OCI-LY1 (cell line): ENCODE results near the gene ZNF609.

Experiments
- H2AFZ ChIP-seq: fragments of 200-600 bp; sonication (generic), shearing (Covaris generic); 2 replicates; pipeline ENCODE4 v1.6.0; 2014; ENCODE audit warnings: antibody characterized with exemption, mild to moderate bottlenecking, low read length
- H3F3A ChIP-seq: fragments of 200-600 bp; sonication (generic), shearing (Covaris generic); 2 replicates; pipeline ENCODE4 v1.6.0; 2014; ENCODE audit warnings: mild to moderate bottlenecking, antibody characterized with exemption, low read length, moderate library complexity; ENCODE audit not compliant: insufficient read depth
- H3K27ac ChIP-seq: fragments of 200-600 bp; sonication (generic); 2 replicates; pipeline ENCODE4 v1.5.1; 2014; ENCODE audit warnings: low read length, mixed run types, mild to moderate bottlenecking, low read depth; ENCODE audit not compliant: poor library complexity, severe bottlenecking
- H3K27me3 ChIP-seq: fragments of 200-600 bp; sonication (generic); 2 replicates; pipeline ENCODE4 v1.6.0; 2014; ENCODE audit warnings: antibody characterized with exemption, mild to moderate bottlenecking, low read length, moderate library complexity; ENCODE audit not compliant: insufficient read depth
- H3K36me3 ChIP-seq: fragments of 200-600 bp; sonication (generic); 2 replicates; pipeline ENCODE4 v1.6.1; 2014; ENCODE audit warnings: mild to moderate bottlenecking, antibody characterized with exemption, low read length, moderate library complexity, mixed read lengths; ENCODE audit not compliant: insufficient read depth
- H3K4me1 ChIP-seq: fragments of 200-600 bp; sonication (generic); 2 replicates; pipeline ENCODE4 v1.5.1; 2014; ENCODE audit warnings: mild to moderate bottlenecking, low read length, moderate library complexity; ENCODE audit not compliant: insufficient read depth, severe bottlenecking
- H3K4me2 ChIP-seq: fragments of 200-600 bp; sonication (generic), shearing (Covaris generic); 2 replicates; pipeline ENCODE4 v1.6.1; 2014; ENCODE audit warnings: low read length
- H3K4me3 ChIP-seq: fragments of 200-600 bp; sonication (generic); 2 replicates; pipeline ENCODE4 v1.5.1; 2014; ENCODE audit warnings: low read length, low read depth, mild to moderate bottlenecking, mixed read lengths; ENCODE audit not compliant: poor library complexity, severe bottlenecking
- H3K79me2 ChIP-seq: fragments of 200-600 bp; shearing (Covaris generic); 2 replicates; pipeline ENCODE4 v1.6.1; 2016; ENCODE audit warnings: mixed run types, low read length, mixed read lengths; ENCODE audit not compliant: insufficient read depth
- H3K9ac ChIP-seq: fragments of 200-600 bp; sonication (generic), shearing (Covaris generic); 2 replicates; pipeline ENCODE4 v1.6.1; 2014; ENCODE audit warnings: mild to moderate bottlenecking, low read length, mixed read lengths
- H3K9me2 ChIP-seq: fragments of 200-600 bp; sonication (generic), shearing (Covaris generic); 2 replicates; pipeline ENCODE4 v1.6.1; 2014; ENCODE audit warnings: low read depth, mild to moderate bottlenecking, low read length, mixed read lengths
- H3K9me3 ChIP-seq: fragments of 200-600 bp; shearing (Covaris generic); 2 replicates; pipeline ENCODE4 v1.6.1; 2014; ENCODE audit warnings: low read length, mixed read lengths
- H4K20me1 ChIP-seq: fragments of 200-600 bp; sonication (generic), shearing (Covaris generic); 2 replicates; pipeline ENCODE4 v1.6.0; 2016; ENCODE audit warnings: mild to moderate bottlenecking, low read length; ENCODE audit not compliant: insufficient read depth
- EZH2 ChIP-seq: fragments of 200-600 bp; sonication (generic), shearing (Covaris generic); IDR thresholded peaks from 2 replicates; pipeline ENCODE4 v1.8.0; 2017; ENCODE audit warnings: borderline replicate concordance, mixed run types, mild to moderate bottlenecking, antibody characterized with exemption, low read length, moderate library complexity, mixed read lengths
- TF ChIP-seq, protein P1 (sequence below): fragments of 200-600 bp; sonication (generic), shearing (Covaris generic); IDR thresholded peaks from 2 replicates; pipeline ENCODE4 v1.5.1; 2017; ENCODE audit warnings: mild to moderate bottlenecking, antibody characterized with exemption, low read length, moderate library complexity, mixed read lengths

The ZNF609 gene

DNA sequence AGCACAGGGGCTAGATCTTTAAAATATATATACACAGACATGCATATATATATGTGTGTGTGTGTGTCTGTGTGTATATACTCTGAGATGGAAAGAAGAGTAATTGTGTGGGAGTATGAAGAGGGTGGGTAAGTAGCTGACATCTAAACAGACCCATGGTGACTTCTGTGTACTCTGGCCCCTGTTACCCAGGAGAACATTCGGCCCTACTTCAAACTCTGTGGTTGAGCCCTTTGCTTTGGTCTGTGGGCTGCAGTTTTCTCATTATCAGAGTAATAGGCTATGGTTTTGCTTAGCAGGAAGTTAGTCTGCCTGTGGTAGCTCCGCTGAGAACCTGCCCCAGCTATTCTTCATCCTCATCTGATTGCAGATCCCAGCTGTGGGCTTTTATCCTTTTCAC, 173.6 kb downstream of the ZNF609 start:
- Histone ChIP-seq H3K36me3 (peaks cover 29% of the 10 kb centered on the region), H2AFZ (no peak overlapping the region), H3F3A (no peaks in the 10 kb centered on the region), H3K9ac (no peak overlapping the region; the same call in 1 of the 2 replicates), H3K9me2 (no peaks in the 10 kb centered on the region), H3K27ac (peak overlapping the region; percentile 51), H3K4me1 (peaks cover 39% of the 10 kb centered on the region), H3K79me2 (no peaks in the 10 kb centered on the region), H3K9me3 (peaks cover 7% of the 10 kb centered on the region; the same call in 1 of the 2 replicates), H3K27me3 (no peaks in the 10 kb centered on the region), H4K20me1 (no peaks in the 10 kb centered on the region), H3K4me3 (peak overlapping the region; percentile 7), H3K4me2 (peak overlapping the region; percentile 32)
- TF ChIP-seq, protein P1, sequence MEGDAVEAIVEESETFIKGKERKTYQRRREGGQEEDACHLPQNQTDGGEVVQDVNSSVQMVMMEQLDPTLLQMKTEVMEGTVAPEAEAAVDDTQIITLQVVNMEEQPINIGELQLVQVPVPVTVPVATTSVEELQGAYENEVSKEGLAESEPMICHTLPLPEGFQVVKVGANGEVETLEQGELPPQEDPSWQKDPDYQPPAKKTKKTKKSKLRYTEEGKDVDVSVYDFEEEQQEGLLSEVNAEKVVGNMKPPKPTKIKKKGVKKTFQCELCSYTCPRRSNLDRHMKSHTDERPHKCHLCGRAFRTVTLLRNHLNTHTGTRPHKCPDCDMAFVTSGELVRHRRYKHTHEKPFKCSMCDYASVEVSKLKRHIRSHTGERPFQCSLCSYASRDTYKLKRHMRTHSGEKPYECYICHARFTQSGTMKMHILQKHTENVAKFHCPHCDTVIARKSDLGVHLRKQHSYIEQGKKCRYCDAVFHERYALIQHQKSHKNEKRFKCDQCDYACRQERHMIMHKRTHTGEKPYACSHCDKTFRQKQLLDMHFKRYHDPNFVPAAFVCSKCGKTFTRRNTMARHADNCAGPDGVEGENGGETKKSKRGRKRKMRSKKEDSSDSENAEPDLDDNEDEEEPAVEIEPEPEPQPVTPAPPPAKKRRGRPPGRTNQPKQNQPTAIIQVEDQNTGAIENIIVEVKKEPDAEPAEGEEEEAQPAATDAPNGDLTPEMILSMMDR: no peak
- no peak for TF ChIP-seq EZH2

DNA sequence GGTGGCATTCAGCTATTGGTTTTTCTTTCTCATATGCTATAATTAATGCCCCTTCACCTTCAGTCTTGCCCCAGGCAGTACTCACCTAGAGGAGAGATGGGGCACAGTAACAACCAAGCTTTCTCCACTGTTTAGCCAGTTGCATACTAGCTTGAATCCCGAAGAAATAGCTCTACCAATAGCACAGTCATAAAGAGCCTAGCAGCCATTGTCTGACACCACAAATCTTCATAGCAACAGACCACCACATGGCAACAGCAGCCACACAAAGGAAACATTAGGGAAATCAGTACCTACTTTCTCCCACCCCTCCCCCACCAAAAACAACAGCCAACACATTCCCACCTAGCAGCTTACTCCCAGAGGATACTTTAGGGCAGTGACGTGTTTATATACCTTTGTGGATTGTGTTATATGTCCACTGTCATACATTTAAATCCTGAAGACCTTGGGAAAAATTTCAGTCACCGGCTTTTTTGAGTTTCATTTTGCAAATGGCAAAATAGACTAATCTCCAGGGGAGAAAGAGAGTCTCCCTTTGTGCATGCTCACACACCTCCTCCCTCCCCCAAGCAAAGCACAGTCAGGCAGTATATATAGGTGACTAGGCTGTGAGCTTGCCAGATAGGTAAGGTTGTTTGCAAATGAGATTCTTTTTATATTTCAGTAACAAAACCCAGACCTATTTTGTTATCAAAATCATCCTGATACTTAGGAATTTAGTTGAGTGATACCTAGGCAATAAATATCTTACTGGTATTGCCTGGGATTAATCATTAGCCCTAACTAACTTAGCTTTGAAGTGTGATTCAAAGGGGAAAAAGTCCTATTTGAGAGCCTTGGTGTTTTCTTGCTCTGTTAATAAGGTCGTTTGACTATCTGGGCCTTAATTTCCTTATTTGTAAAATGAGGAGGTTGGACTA, 174.5 kb downstream of the ZNF609 start:
- H3K9ac ChIP-seq: peak overlapping the region; percentile 9; the same call in 1 of the 2 replicates
- H4K20me1 ChIP-seq: no peaks in the 10 kb centered on the region
- H3K36me3 ChIP-seq: peaks cover 28% of the 10 kb centered on the region
- TF ChIP-seq, protein P1: no peak
- TF ChIP-seq EZH2: no peak
- no peaks in the 10 kb centered on the region for H3K27me3 ChIP-seq
- no peaks in the 10 kb centered on the region for H3F3A ChIP-seq
- peak overlapping the region; percentile 51 for H3K27ac ChIP-seq
- H3K9me3 ChIP-seq: peaks cover 7% of the 10 kb centered on the region; the same call in 1 of the 2 replicates
- peak overlapping the region; percentile 7 for H3K4me3 ChIP-seq
- no peak overlapping the region for H2AFZ ChIP-seq
- H3K9me2 ChIP-seq: no peaks in the 10 kb centered on the region
- H3K79me2 ChIP-seq: no peaks in the 10 kb centered on the region
- peak overlapping the region; percentile 32 for H3K4me2 ChIP-seq
- peaks cover 47% of the 10 kb centered on the region for H3K4me1 ChIP-seq

DNA sequence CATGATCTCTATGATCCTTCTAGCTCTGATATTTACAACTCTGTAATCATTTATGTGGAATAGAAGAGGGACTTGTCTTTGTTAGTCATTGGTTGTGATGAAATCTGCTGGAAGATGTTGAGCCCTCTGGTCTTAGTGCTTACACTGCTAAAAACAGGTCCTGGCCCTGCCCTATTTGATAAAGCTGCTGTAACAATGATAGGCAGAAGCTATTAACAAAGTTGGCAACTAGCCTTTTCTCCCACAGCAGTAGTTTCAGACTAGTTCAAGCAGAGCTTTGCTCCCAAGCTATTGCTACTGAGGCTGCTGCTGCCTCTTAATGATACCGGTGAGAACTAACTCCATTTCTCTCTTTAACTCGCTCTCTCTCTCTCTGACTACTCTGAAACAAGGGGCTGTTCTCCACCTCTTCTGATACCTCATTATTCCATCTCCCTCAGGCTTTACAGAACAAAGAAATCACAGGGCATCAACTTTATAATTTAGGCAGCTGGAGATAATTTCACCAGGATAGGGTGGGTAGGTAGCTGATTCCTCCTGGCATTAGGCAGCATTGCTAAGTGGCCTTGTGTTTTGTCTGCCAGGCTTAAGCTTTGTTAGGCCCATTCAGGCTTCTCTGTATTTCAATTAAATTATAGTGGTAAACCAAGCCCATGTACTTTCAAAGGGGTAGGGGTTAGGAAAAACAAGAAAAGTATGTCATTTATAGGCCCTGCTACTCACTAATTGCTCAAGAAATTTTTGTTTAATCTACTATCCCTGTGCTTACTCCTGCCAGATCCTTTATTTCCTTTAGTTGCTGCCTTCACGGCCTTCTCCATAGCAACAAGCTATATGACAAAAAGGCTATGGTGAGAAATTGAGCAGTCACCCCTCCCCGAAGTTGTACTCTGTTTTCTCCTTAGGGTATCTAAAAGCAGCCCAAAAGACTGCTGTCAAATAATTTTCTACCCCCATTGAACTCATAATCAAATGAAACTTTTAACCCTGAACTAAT, 175.4 kb downstream of the ZNF609 start:
- Histone ChIP-seq H3K4me2 (peak overlapping the region; percentile 32; the same call in 1 of the 2 replicates), H3K9me2 (no peaks in the 10 kb centered on the region), H3K9me3 (peaks cover 7% of the 10 kb centered on the region; the same call in 1 of the 2 replicates), H3F3A (no peaks in the 10 kb centered on the region), H3K27me3 (no peaks in the 10 kb centered on the region), H3K36me3 (peaks cover 25% of the 10 kb centered on the region), H3K4me1 (peaks cover 47% of the 10 kb centered on the region), H3K79me2 (no peaks in the 10 kb centered on the region), H3K9ac (no peak overlapping the region), H3K27ac (peak overlapping the region; percentile 51), H3K4me3 (no peak overlapping the region), H2AFZ (no peak overlapping the region), H4K20me1 (no peaks in the 10 kb centered on the region)
- no peak for TF ChIP-seq EZH2
- TF ChIP-seq, protein P1: no peak
